Hepatocyte (in vitro differentiated cells): ENCODE measurements around the gene CNTNAP2.

Source experiments
- EZH2 ChIP-seq: fragments of 200-600 bp; sonication (generic); IDR thresholded peaks from 2 replicates; pipeline ENCODE4 v1.6.1; 2016; ENCODE audit warnings: antibody characterized with exemption, mild to moderate bottlenecking, borderline replicate concordance
- TF ChIP-seq, protein P1 (sequence below): fragments of 200-600 bp; sonication (generic); IDR thresholded peaks from 2 replicates; pipeline ENCODE4 v1.5.1; 2016; ENCODE audit warnings: antibody characterized with exemption, mild to moderate bottlenecking; ENCODE audit not compliant: poor library complexity

DNA sequence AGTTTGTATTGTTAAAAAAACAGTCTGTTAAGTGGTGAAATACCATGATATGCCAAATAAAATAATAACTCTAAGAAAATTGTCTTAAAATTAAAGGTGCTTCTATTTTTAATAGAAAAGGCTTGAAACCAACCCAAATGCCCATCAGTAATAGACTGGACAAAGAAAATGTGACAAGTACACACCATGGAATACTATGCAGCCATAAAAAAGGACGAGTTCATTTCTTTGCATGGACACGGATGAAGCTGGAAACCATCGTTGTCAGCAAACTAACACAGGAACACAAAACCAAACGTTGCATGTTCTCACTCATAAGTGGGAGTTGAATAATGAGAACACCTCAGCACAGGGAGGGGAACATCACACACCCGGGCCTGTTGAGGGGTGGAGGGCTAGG, 7.1 kb downstream of the CNTNAP2 start:
- TF ChIP-seq, protein P1, sequence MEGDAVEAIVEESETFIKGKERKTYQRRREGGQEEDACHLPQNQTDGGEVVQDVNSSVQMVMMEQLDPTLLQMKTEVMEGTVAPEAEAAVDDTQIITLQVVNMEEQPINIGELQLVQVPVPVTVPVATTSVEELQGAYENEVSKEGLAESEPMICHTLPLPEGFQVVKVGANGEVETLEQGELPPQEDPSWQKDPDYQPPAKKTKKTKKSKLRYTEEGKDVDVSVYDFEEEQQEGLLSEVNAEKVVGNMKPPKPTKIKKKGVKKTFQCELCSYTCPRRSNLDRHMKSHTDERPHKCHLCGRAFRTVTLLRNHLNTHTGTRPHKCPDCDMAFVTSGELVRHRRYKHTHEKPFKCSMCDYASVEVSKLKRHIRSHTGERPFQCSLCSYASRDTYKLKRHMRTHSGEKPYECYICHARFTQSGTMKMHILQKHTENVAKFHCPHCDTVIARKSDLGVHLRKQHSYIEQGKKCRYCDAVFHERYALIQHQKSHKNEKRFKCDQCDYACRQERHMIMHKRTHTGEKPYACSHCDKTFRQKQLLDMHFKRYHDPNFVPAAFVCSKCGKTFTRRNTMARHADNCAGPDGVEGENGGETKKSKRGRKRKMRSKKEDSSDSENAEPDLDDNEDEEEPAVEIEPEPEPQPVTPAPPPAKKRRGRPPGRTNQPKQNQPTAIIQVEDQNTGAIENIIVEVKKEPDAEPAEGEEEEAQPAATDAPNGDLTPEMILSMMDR: no peak
- TF ChIP-seq EZH2: no peak
